Breast epithelium (tissue), 3 donors: ENCODE measurements around the gene FAM81A.

Experiments
- POLR2A ChIP-seq: fragments of 450-650 bp; IDR thresholded peaks from one replicate; pipeline ENCODE4 v1.6.1; 2016; ENCODE audit warnings: antibody characterized with exemption, mild to moderate bottlenecking, moderate library complexity
- TF ChIP-seq, protein P1 (sequence below), 3 donors: fragments of 450-650 bp; IDR thresholded peaks; one replicate each; pipeline ENCODE4 v1.5.1; 2016 to 2017; ENCODE audit warnings: antibody characterized with exemption in 3 of 3, mild to moderate bottlenecking in 3 of 3, moderate library complexity in 3 of 3

DNA sequence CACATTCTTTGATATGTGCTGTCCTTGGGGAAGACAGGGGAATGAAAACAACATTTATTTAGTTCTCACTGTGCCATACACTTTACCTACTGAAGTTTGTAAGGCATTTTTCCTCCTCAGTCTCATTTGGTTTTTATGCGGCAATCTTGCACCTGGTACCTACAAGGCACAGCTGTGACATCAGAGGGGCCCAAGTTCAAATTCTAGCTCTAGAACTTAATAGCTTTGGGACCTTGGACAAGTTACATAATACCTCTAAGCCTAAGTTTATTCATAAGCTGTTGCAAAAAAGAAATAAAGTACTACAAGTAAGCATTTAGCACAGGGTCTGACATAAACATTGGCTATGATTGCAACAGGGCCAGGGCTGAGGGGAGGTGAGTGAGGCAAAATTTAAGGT is 5.6 kb upstream of the FAM81A start:
- TF ChIP-seq, protein P1, sequence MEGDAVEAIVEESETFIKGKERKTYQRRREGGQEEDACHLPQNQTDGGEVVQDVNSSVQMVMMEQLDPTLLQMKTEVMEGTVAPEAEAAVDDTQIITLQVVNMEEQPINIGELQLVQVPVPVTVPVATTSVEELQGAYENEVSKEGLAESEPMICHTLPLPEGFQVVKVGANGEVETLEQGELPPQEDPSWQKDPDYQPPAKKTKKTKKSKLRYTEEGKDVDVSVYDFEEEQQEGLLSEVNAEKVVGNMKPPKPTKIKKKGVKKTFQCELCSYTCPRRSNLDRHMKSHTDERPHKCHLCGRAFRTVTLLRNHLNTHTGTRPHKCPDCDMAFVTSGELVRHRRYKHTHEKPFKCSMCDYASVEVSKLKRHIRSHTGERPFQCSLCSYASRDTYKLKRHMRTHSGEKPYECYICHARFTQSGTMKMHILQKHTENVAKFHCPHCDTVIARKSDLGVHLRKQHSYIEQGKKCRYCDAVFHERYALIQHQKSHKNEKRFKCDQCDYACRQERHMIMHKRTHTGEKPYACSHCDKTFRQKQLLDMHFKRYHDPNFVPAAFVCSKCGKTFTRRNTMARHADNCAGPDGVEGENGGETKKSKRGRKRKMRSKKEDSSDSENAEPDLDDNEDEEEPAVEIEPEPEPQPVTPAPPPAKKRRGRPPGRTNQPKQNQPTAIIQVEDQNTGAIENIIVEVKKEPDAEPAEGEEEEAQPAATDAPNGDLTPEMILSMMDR (IDR thresholded peaks at IDR 0.05), result no peak
- TF ChIP-seq POLR2A, result no peak
